Psoas muscle (tissue), 8 donors: ENCODE results near the gene GPRASP3. TPM values are rescaled to one million over a fixed set of nuclear protein-coding genes. Genes with fewer than 3 reads are reported as not detected.

Experiments
- ATAC-seq, 4 donors: fragments of 200-7000 bp; cut with Tn5 transposase; one replicate each; pipeline ENCODE4 v1.9.1; 2020; ENCODE audit warnings: moderate library complexity in 3 of 4, mild to moderate bottlenecking in 2 of 4
- DNase-seq, 2 donors: peaks; one replicate each; pipeline ENCODE4 v3.0.0-alpha.2; 2020
- H3K27ac ChIP-seq: fragments of 200-600 bp; one replicate; pipeline ENCODE4 v1.8.0; 2022
- H3K27me3 ChIP-seq, 3 donors: fragments of 200-600 bp in 1 of 3; one replicate each; pipeline versions ENCODE4 v1.6.1 to v1.8.0; 2013 to 2022; ENCODE audit warnings: low read length in 2 of 3, mild to moderate bottlenecking in 2 of 3, moderate library complexity in 1 of 3; ENCODE audit not compliant: insufficient read depth in 3 of 3
- H3K36me3 ChIP-seq, 2 donors: fragments of 200-600 bp in 1 of 2; one replicate each; pipeline versions ENCODE4 v1.6.1 to v1.8.0; 2013 to 2022; ENCODE audit warnings: low read depth in 1 of 2, mild to moderate bottlenecking in 1 of 2, moderate library complexity in 1 of 2; ENCODE audit not compliant: insufficient read depth in 1 of 2
- H3K4me1 ChIP-seq: fragments of 200-600 bp; one replicate; pipeline ENCODE4 v1.8.0; 2022
- H3K4me3 ChIP-seq: fragments of 200-600 bp; one replicate; pipeline ENCODE4 v1.8.0; 2022; ENCODE audit warnings: mild to moderate bottlenecking
- H3K9me3 ChIP-seq: fragments of 200-600 bp; one replicate; pipeline ENCODE4 v1.8.0; 2022
- WGBS, 3 donors: extraction: QIAGEN DNeasy Blood & Tissue Kit; methylation state at CpG; one replicate each; pipeline versions ENCODE4 v1.1.6 to v1.1.7; 2013; 5-methylcytosine and 5-hydroxymethylcytosine counted together
- intact Hi-C, 2 donors: fragments of 100-400 bp; cut with DNase I; formaldehyde crosslinking; loops; one replicate each; pipeline versions ENCODE4 v1.11.0 to v1.14.2; 2022
- polyA plus RNA-seq, 3 donors: library from polyadenylated mRNA; stranded (reverse); fragments of 200-250 nt; gene quantifications; one replicate each; pipeline ENCODE4 v1.2.3, GENCODE V29; 2013
- total RNA-seq, 4 donors: library from RNA; stranded (reverse); fragmentation: NEBNext Ultra II Directional in 2 of 4; extraction: Animal tissue kit (Norgen Biotek cat#: 25700) in 2 of 4; gene quantifications; one replicate each; pipeline versions ENCODE4 v1.2.1 to v1.2.4, GENCODE V29; 2021 to 2023
- TF ChIP-seq, protein P1 (sequence below): fragments of 200-600 bp; IDR thresholded peaks from one replicate; pipeline ENCODE4 v1.8.0; 2022; ENCODE audit warnings: antibody characterized with exemption
- donor health status: healthy with polysubstance abuse.
- donor health status: DM: no; HTN: no; CAD: no; lungs with moderate emphysema.
- donor health status: Bipolar disorder and iron deficiency.
- donor health status: healthy.
- donor health status: DM: yes; HTN: yes; CAD: no.
- donor health status: DM: no; HTN: no; CAD: no.
- donor health status: DM: no; HTN: no; CAD: no.
- donor health status: DM: yes; HTN: yes; CAD: no.

The GPRASP3 gene
- total and polyA plus RNA-seq, 7 donors: 0.52 to 6.2 (median 2.3) TPM

DNA sequence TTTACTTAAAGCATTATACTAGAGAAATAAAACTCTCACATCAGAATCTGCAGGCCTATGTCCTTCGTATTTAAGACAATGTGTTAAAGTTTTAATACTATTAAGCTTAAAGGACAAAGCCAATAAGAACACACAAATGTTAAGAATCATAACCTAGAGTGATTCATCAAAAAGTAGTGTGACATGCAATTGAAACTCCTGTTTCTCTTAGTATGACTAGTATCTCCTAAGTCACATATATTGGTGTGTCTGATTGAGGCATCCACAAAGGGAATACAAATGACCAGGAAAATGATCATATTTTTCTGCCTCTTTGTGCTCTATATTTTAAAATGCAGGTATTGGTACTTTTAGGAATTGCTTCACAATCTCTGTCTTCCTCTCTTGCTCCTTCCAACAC is 23.8 kb downstream of the GPRASP3 start:
- Histone ChIP-seq H3K9me3 (no peaks in the 10 kb centered on the region), H3K27me3 (peaks cover 0 to 36% (median 0%) of the 10 kb centered on the region in 3 donors), H3K27ac (no peak overlapping the region), H3K36me3 (no peaks in the 10 kb centered on the region), H3K4me3 (no peak overlapping the region), H3K4me1 (no peaks in the 10 kb centered on the region)
- ATAC-seq (no peak), DNase-seq (no peak)
- 65 to 100% (median 98%) methylated on average over 1 of the region's 1 CpG for WGBS, 3 donors
- intact Hi-C loops: no loop called here
- TF ChIP-seq, protein P1, sequence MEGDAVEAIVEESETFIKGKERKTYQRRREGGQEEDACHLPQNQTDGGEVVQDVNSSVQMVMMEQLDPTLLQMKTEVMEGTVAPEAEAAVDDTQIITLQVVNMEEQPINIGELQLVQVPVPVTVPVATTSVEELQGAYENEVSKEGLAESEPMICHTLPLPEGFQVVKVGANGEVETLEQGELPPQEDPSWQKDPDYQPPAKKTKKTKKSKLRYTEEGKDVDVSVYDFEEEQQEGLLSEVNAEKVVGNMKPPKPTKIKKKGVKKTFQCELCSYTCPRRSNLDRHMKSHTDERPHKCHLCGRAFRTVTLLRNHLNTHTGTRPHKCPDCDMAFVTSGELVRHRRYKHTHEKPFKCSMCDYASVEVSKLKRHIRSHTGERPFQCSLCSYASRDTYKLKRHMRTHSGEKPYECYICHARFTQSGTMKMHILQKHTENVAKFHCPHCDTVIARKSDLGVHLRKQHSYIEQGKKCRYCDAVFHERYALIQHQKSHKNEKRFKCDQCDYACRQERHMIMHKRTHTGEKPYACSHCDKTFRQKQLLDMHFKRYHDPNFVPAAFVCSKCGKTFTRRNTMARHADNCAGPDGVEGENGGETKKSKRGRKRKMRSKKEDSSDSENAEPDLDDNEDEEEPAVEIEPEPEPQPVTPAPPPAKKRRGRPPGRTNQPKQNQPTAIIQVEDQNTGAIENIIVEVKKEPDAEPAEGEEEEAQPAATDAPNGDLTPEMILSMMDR: no peak

DNA sequence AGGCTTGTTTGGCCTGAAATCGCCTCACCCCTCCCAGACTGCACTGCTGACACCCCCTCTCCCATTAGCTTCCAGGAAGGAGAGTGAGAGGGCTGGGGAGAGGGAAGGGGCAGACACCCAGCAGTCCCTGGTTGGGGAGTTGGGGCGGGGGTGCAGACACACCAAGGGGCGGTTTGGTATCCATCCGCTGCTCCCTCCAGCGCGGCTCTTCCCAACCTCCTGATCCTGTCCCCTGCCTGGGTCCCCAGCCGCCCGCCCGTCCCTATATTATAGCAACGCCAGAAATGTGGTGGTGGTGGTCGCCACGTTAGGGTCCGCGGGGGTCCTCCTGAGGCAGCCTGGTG is 24.9 kb downstream of the GPRASP3 start:
- H3K4me1 ChIP-seq: no peaks in the 10 kb centered on the region
- H3K9me3 ChIP-seq: no peaks in the 10 kb centered on the region
- intact Hi-C loops: no loop called here
- peak overlapping the region; percentile 59 for H3K4me3 ChIP-seq
- WGBS, 3 donors: 14 to 38% (median 32%) methylated on average over 5 to 14 of the region's 14 CpGs
- TF ChIP-seq, protein P1: no peak
- H3K36me3 ChIP-seq: no peaks in the 10 kb centered on the region
- ATAC-seq (no peak), DNase-seq (no peak)
- no peak overlapping the region for H3K27ac ChIP-seq
- H3K27me3 ChIP-seq: peaks cover 0 to 27% (median 0%) of the 10 kb centered on the region in 3 donors

DNA sequence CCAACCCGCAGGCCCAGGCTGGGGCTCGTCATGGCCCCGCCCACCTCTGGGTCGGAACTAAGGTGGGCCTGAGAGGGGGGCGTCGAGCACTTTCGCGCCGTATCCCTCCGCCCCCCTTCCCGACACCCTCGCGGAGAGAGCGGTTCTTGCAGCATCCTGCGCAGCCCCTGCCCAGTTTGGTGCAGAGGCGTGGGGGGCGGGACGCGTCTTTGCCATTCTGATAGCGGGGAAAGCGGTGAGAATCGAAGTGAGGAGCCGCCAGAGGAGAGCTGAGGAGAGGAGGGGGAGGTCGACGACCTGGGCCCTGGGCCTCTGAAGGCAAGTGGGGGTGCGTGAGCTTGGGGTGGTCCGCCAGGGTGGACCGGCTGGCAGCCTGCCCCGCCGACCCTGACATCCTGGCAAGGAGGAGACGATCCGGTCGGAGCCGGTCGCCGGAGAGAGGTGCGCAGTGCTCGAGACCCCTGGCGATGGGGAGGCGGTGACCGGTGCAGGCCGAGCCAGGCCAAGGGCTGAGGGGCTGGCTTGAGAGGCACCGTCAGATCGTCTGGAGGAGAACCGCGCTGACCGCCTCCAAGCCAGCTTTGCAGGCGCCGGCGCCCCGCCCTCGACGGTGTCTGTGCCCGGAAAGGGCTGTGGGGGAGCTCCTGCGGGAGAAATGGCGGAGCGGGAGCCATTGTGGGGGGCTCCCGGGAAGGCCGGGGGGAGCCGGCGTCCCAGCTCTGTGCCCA is 25.5 kb downstream of the GPRASP3 start:
- 3 to 26% (median 5%) methylated on average over 24 to 61 of the region's 61 CpGs for WGBS, 3 donors
- ATAC-seq (peak in 1 of 4 donors; percentile 55), DNase-seq (peak; percentile 33 to 62)
- Histone ChIP-seq H3K27me3 (peaks cover 0 to 27% (median 0%) of the 10 kb centered on the region in 3 donors), H3K36me3 (no peaks in the 10 kb centered on the region), H3K9me3 (no peaks in the 10 kb centered on the region), H3K27ac (no peak overlapping the region), H3K4me3 (peak overlapping the region; percentile 59), H3K4me1 (no peaks in the 10 kb centered on the region)
- TF ChIP-seq, protein P1: no peak
- intact Hi-C loops: no loop called here

DNA sequence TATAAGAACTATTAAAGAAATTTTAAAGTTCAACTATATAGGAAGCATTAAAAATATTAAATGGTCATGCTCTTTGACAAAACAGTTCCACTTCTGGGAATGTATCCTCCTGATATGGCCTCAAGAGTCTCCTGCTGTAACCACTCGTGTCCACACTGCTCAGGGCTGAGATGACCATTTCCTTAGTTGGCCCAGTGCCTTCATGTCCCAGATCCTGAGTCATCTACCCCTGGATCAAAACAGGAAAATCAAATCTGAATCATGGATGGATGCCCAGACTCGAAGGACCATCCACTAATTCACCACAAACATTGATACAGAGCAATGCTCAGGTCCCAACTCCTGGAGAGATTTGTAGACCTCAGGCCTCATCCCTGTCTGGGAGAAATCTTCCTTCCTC is 44.7 kb downstream of the GPRASP3 start:
- 18 to 31% (median 19%) methylated on average over 2 of the region's 2 CpGs for WGBS, 3 donors
- Histone ChIP-seq H3K27ac (no peak overlapping the region), H3K9me3 (no peaks in the 10 kb centered on the region), H3K36me3 (no peaks in the 10 kb centered on the region), H3K4me3 (no peak overlapping the region), H3K27me3 (peaks cover 0 to 10% (median 0%) of the 10 kb centered on the region in 3 donors), H3K4me1 (peaks cover 6% of the 10 kb centered on the region)
- ATAC-seq (no peak), DNase-seq (peak in 1 of 2 donors; percentile 21)
- intact Hi-C loops: no loop called here
- TF ChIP-seq, protein P1: no peak

DNA sequence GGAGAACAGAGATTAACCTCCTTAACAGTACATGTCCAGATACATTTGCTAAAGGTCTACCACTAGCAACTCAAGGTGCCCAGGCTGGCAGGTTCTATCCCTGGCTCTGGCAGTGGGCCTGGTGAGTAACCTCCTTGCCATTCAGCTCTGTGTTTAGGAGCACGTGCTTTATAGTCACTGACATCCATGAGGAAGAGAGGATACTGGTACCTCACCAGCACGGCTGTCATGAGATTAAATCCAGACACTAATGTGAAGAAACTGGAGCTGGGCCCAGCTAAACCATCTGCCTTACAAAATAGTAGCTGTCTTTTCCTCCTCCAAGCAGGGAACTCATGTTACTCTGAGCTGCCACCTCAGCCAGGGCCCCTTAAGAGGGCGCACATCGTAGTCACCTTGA is 45.3 kb downstream of the GPRASP3 start:
- peak in 1 of 4 donors; percentile 53 for ATAC-seq

More for the DNA sequence above, 45.3 kb downstream of the GPRASP3 start:
- WGBS, 3 donors: 46 to 49% (median 47%) methylated on average over 4 of the region's 4 CpGs
- no peak overlapping the region for H3K4me3 ChIP-seq
- TF ChIP-seq, protein P1: no peak
- no peaks in the 10 kb centered on the region for H3K36me3 ChIP-seq
- peak in 1 of 2 donors; percentile 23 for DNase-seq
- H3K27ac ChIP-seq: no peak overlapping the region
- peaks cover 6% of the 10 kb centered on the region for H3K4me1 ChIP-seq
- intact Hi-C loops: no loop called here
- H3K27me3 ChIP-seq: peaks cover 0 to 5% (median 0%) of the 10 kb centered on the region in 3 donors
- H3K9me3 ChIP-seq: no peaks in the 10 kb centered on the region
